SIG-M5 treated with dmso at 0.1 percent for 504 hours (cell line): ENCODE measurements around the gene PRKAG3.
"Not testable (repeated sequence)": the region's sequence is repeated elsewhere in the genome, so short reads cannot be mapped to it uniquely, and the experiment has no call there.

Experiments used
- DNase-seq: peaks from one replicate; lab custom pipeline; 2025; ENCODE audit not compliant: unreplicated experiment; lab: John Stamatoyannopoulos, UW

Gene PRKAG3

DNA sequence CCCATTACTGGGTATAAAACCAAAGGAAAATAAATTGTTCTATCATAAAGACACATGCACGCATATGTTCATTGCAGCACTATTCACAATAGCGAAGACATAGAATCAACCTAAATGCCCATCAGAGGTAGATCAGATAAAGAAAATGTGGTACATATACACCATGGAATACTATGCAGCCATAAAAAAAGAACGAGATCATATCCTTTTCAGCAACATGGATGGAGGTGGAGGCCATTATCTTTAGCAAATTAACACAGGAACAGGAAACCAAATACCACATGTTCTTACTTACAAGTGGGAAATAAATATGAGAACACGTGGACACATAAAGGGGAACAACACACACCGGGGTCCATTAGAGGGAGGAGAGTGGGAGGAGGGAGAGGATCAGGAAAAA lies 12.7 kb upstream of the PRKAG3 start:
- DNase-seq, result not testable (repeated sequence)

DNA sequence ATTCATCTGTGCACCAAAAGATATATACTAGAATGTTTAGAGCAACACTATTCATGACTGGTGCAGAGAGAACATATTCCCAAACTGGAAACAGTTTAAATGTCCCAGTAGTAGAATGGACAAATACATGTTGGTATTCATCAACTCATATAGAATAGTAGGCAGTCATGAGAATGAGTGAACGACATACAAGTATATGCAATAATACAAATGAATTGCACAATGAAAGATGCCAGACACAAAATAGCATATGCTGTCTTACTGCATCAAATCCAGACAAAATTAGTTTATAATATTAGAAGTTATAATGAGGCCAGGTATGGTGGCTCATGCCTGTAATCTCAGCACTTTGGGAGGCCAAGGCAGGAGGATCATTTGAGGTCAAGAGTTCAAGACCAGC lies 8.3 kb upstream of the PRKAG3 start:
- no peak for DNase-seq

- peak; percentile 89 for DNase-seq
These were observed 7.8 kb upstream of the PRKAG3 start for GRCh38 chr2:218839430-218839829.

- no peak for DNase-seq
These were observed 5.9 kb upstream of the PRKAG3 start for GRCh38 chr2:218837495-218837894.

DNA sequence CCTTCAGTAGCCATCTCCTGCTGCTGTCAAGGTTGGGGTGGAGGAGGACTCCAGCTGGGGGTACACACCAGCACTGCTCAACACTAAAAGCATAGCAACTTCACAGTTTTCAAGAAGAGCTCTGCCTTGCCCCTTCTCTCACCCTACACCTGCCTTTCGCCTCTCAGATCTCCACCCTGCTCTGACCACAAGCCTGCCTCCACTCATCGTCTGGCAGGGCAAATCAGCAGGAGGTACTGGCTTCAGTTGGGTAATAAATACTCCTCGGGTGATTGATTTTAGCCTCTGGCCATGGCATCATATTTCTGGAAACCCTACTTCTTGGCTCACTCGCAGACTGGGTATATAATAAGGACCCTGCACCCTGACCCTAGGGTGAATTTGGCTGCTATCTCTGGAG lies 3.1 kb upstream of the PRKAG3 start:
- DNase-seq, result no peak

GRCh38 chr2:218833023-218833609 lies 1.5 kb upstream of the PRKAG3 start:
- DNase-seq, result no peak

GRCh38 chr2:218832520-218832919 lies 917 bp upstream of the PRKAG3 start:
- no peak for DNase-seq

GRCh38 chr2:218832081-218832480 lies 478 bp upstream of the PRKAG3 start:
- DNase-seq, result no peak

DNA sequence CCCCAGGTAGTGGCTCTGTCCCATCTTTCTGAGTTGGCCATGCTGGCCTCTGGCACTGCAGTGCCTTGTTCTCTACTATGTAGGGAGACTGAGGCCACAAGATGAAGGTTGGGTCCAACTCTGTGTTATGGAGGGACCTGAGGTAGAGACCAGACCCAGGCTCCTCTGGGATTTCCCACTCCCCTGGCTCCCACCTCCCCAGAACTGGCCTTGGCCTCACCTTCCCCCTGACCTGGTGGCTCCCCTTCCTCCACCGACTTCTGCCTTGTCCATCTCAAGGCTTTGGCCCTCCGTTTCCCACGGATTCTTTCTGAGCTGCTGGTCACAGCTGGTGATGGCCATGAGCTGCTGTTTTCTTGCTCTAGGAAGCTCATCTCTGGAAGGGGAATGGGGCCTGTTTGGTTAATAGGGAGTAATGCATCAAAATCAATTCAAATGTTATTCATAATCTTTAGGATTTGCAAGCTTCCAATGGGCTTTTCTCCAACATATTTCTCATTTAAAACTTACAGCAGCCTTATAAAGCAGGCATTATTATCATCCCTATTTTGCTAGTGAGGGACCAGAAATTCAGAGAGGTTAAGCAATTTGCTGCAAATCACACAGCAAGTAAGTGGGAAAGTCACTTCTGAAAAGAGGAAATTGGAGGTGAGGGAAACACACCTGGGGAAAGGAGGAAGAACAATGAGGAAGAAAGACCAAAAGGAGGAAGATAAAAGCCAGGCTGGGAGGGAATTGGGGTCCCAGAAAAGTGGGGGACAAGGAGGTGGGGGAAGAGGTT lies 887 bp downstream of the PRKAG3 start:
- DNase-seq, result no peak

GRCh38 chr2:218829868-218830451 lies 1.6 kb downstream of the PRKAG3 start:
- DNase-seq, result no peak

- no peak for DNase-seq
These were observed 3.2 kb downstream of the PRKAG3 start for GRCh38 chr2:218828477-218828778.

DNA sequence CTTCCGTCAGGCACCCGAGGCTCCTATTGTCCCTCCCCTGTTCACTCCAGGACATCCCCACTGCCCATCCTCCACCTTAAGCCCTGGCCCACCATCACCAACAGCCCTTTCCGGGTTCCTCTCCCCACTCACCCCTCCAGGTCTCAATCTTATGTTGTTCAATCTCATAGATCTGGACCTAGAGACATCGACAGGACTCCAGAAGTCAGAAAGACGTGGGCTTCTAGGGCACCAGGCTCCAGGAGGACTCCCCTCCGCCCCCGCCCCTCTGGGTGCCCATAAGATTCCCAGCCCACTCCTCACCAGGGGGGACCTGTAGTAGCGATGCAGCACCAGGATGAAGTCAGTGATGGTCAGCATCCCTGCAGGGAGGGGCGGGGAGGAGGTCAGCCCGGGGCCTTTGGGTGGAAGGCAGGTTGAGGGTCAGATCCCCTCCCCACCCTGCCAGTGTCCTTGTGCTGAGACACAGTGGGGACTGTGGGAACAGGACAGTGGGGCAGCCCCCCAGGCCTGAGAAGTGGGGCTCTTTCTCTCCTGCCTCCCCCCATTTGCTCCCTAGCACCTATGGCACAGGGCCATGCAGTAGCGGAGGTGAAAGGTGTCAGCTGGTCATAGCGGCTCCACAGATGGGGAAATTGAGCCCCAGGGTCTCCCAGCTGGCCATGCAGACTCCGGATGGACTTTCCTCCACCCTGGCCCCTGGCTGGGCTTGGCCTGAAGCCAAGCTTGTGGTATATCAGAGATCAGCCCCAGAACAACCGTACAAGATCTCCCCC lies 3.7 kb downstream of the PRKAG3 start:
- no peak for DNase-seq

GRCh38 chr2:218826791-218827190 lies 4.8 kb downstream of the PRKAG3 start:
- DNase-seq, result no peak

DNA sequence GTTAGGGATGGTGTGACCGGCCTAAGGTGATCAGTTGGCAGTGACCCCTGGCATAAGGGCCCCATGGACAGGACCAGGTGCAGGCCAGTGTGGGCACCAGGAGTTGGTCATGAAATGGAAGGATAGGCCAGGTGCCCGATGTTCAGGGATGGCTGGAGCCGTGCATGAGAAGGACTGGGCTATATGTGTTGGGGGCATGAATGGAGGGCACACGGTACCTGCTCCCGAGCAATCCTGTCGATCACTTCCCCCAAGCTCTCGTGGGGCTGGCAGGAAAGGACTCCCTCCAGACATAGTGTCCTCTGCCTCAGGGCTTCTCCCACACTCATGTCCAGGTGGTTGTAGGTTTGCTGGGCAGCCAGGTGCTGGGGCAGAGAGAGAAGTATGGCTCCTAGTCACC lies 7.6 kb downstream of the PRKAG3 start:
- DNase-seq, result no peak

GRCh38 chr2:218823196-218823855 lies 8.3 kb downstream of the PRKAG3 start:
- no peak for DNase-seq

DNA sequence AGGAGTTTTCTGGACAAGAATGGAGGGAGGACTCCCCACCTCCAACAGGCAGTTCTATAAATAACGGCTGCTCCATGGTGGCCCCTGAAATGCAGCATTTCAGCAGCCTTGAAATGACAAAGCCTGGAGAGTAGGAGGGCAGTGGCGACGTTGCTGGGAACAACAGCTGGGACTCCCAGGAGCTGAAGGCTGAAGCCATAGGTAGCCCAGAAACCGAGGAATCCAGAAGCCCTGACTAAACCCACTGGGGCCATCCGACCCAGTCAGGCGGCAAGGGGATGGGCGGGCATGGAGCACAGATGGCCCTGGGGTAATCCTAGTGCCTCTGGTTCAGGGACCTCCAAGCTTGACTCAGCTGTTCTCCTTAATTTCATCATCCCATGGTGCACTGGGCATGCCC lies 9.0 kb downstream of the PRKAG3 start:
- DNase-seq, result no peak

DNA sequence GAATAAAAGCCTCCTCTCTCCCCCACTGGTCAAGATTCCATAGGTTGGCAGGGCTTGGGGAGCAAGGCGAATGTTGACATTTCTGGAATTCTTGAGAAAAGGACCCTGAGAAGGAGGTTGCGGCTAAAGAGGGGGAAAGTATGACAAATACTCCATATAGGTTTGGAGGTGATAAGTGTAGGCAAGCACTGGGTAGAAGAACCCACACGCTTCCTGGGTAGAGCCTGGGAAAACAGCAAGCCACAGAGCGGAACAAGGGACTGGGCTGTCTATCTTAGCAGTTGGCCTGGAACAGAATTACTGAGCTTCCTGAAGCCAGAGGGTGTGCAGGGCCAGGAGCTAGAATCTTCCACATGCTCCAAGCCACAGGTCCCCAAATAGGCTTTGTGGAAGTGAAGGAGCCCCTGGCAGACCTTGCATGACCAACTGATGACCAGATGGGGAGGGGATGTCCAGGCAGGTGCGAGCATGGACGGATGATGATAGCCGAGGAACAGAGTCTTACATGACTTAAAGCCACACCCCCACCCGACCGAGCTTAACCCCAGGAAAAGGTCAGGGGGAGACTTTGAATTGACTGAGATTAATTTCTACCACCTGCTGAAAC lies 9.9 kb downstream of the PRKAG3 start:
- no peak for DNase-seq

DNA sequence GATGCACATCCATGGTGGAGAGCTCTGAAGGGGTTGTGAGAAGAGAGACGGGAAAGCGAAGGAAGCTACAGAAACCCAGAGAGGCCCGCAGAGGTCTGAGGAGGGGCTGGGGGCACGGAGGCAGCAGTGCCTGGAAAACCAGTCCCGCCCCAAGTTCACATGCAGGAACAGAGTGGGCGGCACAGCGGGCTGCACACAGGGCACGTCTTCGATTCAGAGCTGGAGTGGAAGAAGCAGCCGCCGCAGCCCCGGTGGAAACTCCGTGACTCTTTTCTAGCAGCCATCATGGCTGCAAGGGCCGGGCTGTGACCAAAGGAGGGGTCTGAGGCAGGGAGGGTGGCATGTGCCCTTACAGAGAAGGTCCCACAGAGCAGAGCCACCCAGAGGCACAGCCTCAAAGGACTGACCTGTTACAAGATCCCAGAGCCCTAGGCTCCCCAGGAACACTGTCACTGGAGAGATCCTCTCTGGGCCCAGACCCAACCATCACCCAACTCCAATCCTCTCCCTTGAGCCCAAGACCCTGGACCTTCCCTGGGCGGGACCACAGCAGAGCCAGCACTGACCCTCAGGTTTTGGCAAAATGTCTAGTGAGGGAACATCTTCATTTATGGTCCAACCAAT lies 10.7 kb downstream of the PRKAG3 start:
- DNase-seq, result no peak

- no peak for DNase-seq
These were observed 12.5 kb downstream of the PRKAG3 start for GRCh38 chr2:218819093-218819492.

DNA sequence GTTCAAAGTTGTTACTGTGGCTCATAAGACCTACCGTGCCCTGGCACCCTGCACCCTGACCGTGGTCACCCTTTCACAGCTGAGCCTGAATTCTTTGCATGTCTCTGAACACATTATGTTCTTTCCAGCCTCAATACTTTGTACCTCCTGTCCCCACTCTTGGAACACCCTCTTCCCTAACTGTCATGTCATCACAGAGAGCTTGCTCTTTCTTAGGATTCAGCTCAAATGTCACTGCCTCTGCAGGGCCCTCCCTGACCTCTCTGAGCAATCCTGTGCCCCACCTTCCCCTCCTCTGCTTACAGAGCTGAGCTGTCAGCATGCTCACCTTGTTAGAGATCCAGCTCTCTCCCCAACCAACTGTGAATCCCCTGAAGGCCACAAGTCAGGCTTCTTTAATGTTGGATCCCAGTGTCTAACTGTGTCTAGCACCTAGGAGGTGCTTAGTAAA lies 15.0 kb downstream of the PRKAG3 start:
- DNase-seq, result no peak
